DND-41 (cell line): ENCODE data around the gene OAS1.
A peak's percentile ranks its signal among the peaks of the same experiment; 100 is the strongest.

Experiments used
- ATAC-seq: fragments of 200-7000 bp; cut with Tn5 transposase; 3 replicates; pipeline ENCODE4 v1.9.1; 2021; ENCODE audit warnings: low read depth; ENCODE audit not compliant: insufficient read depth
- DNase-seq: peaks from one replicate; pipeline ENCODE4 v3.0.0-alpha.2; 2020
- H2AFZ ChIP-seq: 2 replicates; pipeline ENCODE4 v1.6.0; 2012; ENCODE audit warnings: low read depth, low read length
- H3K27ac ChIP-seq: 2 replicates; pipeline ENCODE4 v1.5.1; 2012; ENCODE audit warnings: low read length, inconsistent platforms
- H3K27me3 ChIP-seq: fragments of 200-600 bp; sonication (generic); 2 replicates; pipeline ENCODE4 v1.6.0; 2012; ENCODE audit warnings: low read length, mild to moderate bottlenecking, inconsistent platforms; ENCODE audit not compliant: insufficient read depth, poor library complexity
- H3K36me3 ChIP-seq: 2 replicates; pipeline ENCODE4 v1.5.1; 2012; ENCODE audit warnings: low read length, inconsistent platforms; ENCODE audit not compliant: insufficient read depth
- H3K4me1 ChIP-seq: 2 replicates; pipeline ENCODE4 v1.5.1; 2012; ENCODE audit warnings: mild to moderate bottlenecking, low read length; ENCODE audit not compliant: insufficient read depth
- H3K4me2 ChIP-seq: 2 replicates; pipeline ENCODE4 v1.6.0; 2012; ENCODE audit warnings: mild to moderate bottlenecking, moderate library complexity, low read length, inconsistent platforms; ENCODE audit not compliant: insufficient read depth
- H3K4me3 ChIP-seq, 2 experiments: fragments of 200-600 bp in 1 of 2; shearing (Covaris generic) in 1 of 2; 2 replicates each; pipeline ENCODE4 v1.5.1; 2012 to 2016; ENCODE audit warnings: inconsistent platforms in 2 of 2, low read length in 2 of 2, mild to moderate bottlenecking in 2 of 2, low read depth in 1 of 2, moderate library complexity in 1 of 2
- H3K79me2 ChIP-seq: 2 replicates; pipeline ENCODE4 v1.6.0; 2012; ENCODE audit warnings: low read length, inconsistent platforms; ENCODE audit not compliant: insufficient read depth
- H3K9ac ChIP-seq: 2 replicates; pipeline ENCODE4 v1.6.0; 2012; ENCODE audit warnings: low read depth, mild to moderate bottlenecking, inconsistent platforms, low read length, moderate library complexity
- H3K9me3 ChIP-seq: 2 replicates; pipeline ENCODE4 v1.5.1; 2012; ENCODE audit warnings: low read length, moderate library complexity, mild to moderate bottlenecking, inconsistent platforms; ENCODE audit not compliant: insufficient read depth, severe bottlenecking
- H4K20me1 ChIP-seq: 2 replicates; pipeline ENCODE4 v1.6.0; 2012; ENCODE audit warnings: low read length; ENCODE audit not compliant: insufficient read depth
- CTCF ChIP-seq: IDR thresholded peaks from 2 replicates; pipeline ENCODE4 v1.5.1; 2012; ENCODE audit warnings: borderline replicate concordance, low read length, moderate library complexity, mild to moderate bottlenecking; ENCODE audit not compliant: poor library complexity, severe bottlenecking; ENCODE audit errors: extremely low read depth
- EZH2 ChIP-seq: IDR thresholded peaks from 3 replicates; pipeline ENCODE4 v1.6.1; 2012; ENCODE audit warnings: borderline replicate concordance, low read depth, mild to moderate bottlenecking, moderate library complexity, low read length, inconsistent platforms; ENCODE audit not compliant: severe bottlenecking

The OAS1 gene

GRCh38 chr12:112898380-112898779, 8.4 kb upstream of the OAS1 start:
- no peak for DNase-seq
- TF ChIP-seq EZH2 = no peak
- TF ChIP-seq CTCF = no peak
- H3K27me3 ChIP-seq = peaks cover 12% of the 10 kb centered on the region
- H3K4me3 ChIP-seq = no peak overlapping the region
- H3K79me2 ChIP-seq = no peaks in the 10 kb centered on the region
- no peak overlapping the region for H2AFZ ChIP-seq
- no peak overlapping the region for H3K4me2 ChIP-seq
- H3K9me3 ChIP-seq = no peaks in the 10 kb centered on the region
- ATAC-seq = no peak
- no peaks in the 10 kb centered on the region for H3K36me3 ChIP-seq
- peaks cover 18% of the 10 kb centered on the region for H3K4me1 ChIP-seq
- H3K27ac ChIP-seq = no peak overlapping the region
- H4K20me1 ChIP-seq = no peaks in the 10 kb centered on the region
- H3K9ac ChIP-seq = no peak overlapping the region

GRCh38 chr12:112900298-112901145, 6.2 kb upstream of the OAS1 start:
- DNase-seq (peak; percentile 65), ATAC-seq (peak; percentile 85)
- Histone ChIP-seq H4K20me1 (no peaks in the 10 kb centered on the region), H3K36me3 (no peaks in the 10 kb centered on the region), H3K9me3 (no peaks in the 10 kb centered on the region), H3K4me2 (no peak overlapping the region), H3K9ac (no peak overlapping the region), H3K27ac (no peak overlapping the region), H3K4me3 (no peak overlapping the region), H3K27me3 (peaks cover 8% of the 10 kb centered on the region), H3K4me1 (peaks cover 19% of the 10 kb centered on the region), H2AFZ (no peak overlapping the region), H3K79me2 (no peaks in the 10 kb centered on the region)
- TF ChIP-seq EZH2 = no peak
- TF ChIP-seq CTCF = peak; percentile 87

GRCh38 chr12:112901271-112901670, 5.5 kb upstream of the OAS1 start:
- no peaks in the 10 kb centered on the region for H3K79me2 ChIP-seq
- H3K4me1 ChIP-seq = peaks cover 27% of the 10 kb centered on the region
- no peak for DNase-seq
- no peak for ATAC-seq
- no peak overlapping the region for H2AFZ ChIP-seq
- no peak overlapping the region for H3K4me3 ChIP-seq
- H3K9me3 ChIP-seq = no peaks in the 10 kb centered on the region
- H4K20me1 ChIP-seq = no peaks in the 10 kb centered on the region
- 0 out of 2 replicates have a peak overlapping the region, but pooled peaks have one; percentile 2 for H3K27ac ChIP-seq
- TF ChIP-seq EZH2 (no peak), CTCF (no peak)
- H3K9ac ChIP-seq = no peak overlapping the region
- H3K36me3 ChIP-seq = no peaks in the 10 kb centered on the region
- H3K27me3 ChIP-seq = peaks cover 8% of the 10 kb centered on the region
- no peak overlapping the region for H3K4me2 ChIP-seq
